ENCODE data around the gene THUMPD2.
"Not testable (repeated sequence)": the region's sequence is repeated elsewhere in the genome, so short reads cannot be mapped to it uniquely, and the experiment has no call there.

- TF ChIP-seq, protein P1, sequence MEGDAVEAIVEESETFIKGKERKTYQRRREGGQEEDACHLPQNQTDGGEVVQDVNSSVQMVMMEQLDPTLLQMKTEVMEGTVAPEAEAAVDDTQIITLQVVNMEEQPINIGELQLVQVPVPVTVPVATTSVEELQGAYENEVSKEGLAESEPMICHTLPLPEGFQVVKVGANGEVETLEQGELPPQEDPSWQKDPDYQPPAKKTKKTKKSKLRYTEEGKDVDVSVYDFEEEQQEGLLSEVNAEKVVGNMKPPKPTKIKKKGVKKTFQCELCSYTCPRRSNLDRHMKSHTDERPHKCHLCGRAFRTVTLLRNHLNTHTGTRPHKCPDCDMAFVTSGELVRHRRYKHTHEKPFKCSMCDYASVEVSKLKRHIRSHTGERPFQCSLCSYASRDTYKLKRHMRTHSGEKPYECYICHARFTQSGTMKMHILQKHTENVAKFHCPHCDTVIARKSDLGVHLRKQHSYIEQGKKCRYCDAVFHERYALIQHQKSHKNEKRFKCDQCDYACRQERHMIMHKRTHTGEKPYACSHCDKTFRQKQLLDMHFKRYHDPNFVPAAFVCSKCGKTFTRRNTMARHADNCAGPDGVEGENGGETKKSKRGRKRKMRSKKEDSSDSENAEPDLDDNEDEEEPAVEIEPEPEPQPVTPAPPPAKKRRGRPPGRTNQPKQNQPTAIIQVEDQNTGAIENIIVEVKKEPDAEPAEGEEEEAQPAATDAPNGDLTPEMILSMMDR (conservative IDR thresholded peaks at IDR 0.05), result not testable (repeated sequence)
- not testable (repeated sequence) for TF ChIP-seq EZH2 (IDR thresholded peaks at IDR 0.05; ENCODE audit: low read depth)
Measured at GRCh38 chr2:39790216-39790818, 11.3 kb upstream of the THUMPD2 start.
